Ovary (tissue), 9 donors: ENCODE measurements around the gene CLIC4. TPM values are rescaled to one million over a fixed set of nuclear protein-coding genes. Genes with fewer than 3 reads are reported as not detected.

ENCODE experiments used
- DNase-seq, 5 donors: peaks; one replicate each; pipeline ENCODE4 v3.0.0-alpha.2; 2019 to 2020
- H3K27ac ChIP-seq, 2 donors: fragments of 200-600 bp; one replicate each; pipeline versions ENCODE4 v1.5.1 to v1.8.0; 2019 to 2022
- H3K27me3 ChIP-seq: fragments of 200-600 bp; one replicate; pipeline ENCODE4 v1.8.0; 2022
- H3K36me3 ChIP-seq: fragments of 200-600 bp; sonication (generic); one replicate; pipeline ENCODE4 v1.5.1; 2019
- H3K4me1 ChIP-seq: one replicate; pipeline ENCODE4 v1.8.1; 2013; ENCODE audit warnings: mild to moderate bottlenecking, moderate library complexity; ENCODE audit not compliant: insufficient read depth
- H3K4me3 ChIP-seq: fragments of 200-600 bp; sonication (generic); one replicate; pipeline ENCODE4 v1.5.1; 2017
- H3K9me3 ChIP-seq, 2 donors: fragments of 200-600 bp in 1 of 2; sonication (generic) in 1 of 2; one replicate each; pipeline versions ENCODE4 v1.5.1 to v1.8.1; 2013 to 2019; ENCODE audit warnings: mild to moderate bottlenecking in 1 of 2, moderate library complexity in 1 of 2
- CTCF ChIP-seq, 3 donors: fragments of 450-650 bp in 2 of 3; fragments of 200-600 bp in 1 of 3; IDR thresholded peaks; one replicate each; pipeline versions ENCODE4 v1.5.1 to v1.8.0; 2016 to 2022; ENCODE audit warnings: antibody characterized with exemption in 3 of 3, mild to moderate bottlenecking in 1 of 3
- EP300 ChIP-seq: sonication (generic); formaldehyde crosslinking; IDR thresholded peaks from one replicate; pipeline ENCODE4 v1.6.1; 2017; ENCODE audit warnings: antibody characterized with exemption
- POLR2A ChIP-seq: fragments of 450-650 bp; IDR thresholded peaks from one replicate; pipeline ENCODE4 v1.6.1; 2017; ENCODE audit warnings: antibody characterized with exemption, mild to moderate bottlenecking, moderate library complexity
- WGBS, 3 donors: extraction: QIAGEN DNeasy Blood & Tissue Kit in 1 of 3; methylation state at CpG; one replicate each; pipeline versions ENCODE4 v1.1.5 to v1.1.7; 2013 to 2017; 5-methylcytosine and 5-hydroxymethylcytosine counted together
- intact Hi-C, 4 donors: fragments of 100-400 bp; cut with DNase I; formaldehyde crosslinking; loops; one replicate each; pipeline versions ENCODE4 v1.11.0 to v1.15.1; 2022 to 2023
- polyA plus RNA-seq, 2 donors: library from polyadenylated mRNA; stranded (reverse); fragments of 200-250 nt in 1 of 2; fragments of 350-450 nt in 1 of 2; fragmentation: Illumina TruSeq in 1 of 2; extraction: RNeasy Lipid Tissue Mini Kit (QIAGEN cat#74804) in 1 of 2; gene quantifications; one replicate each; pipeline ENCODE4 v1.2.3, GENCODE V29; 2013 to 2014
- total RNA-seq, 7 donors: library from RNA; depleted of rRNA in 2 of 7; stranded (reverse); fragments of >200 nt in 2 of 7; fragmentation: NEBNext Ultra II Directional in 3 of 7; extraction: Animal tissue kit (Norgen Biotek cat#: 25700) in 3 of 7; gene quantifications; one replicate each; pipeline versions ENCODE4 v1.1.0 to v1.2.4, GENCODE V29; 2016 to 2023
- donor health status: DM: no; HTN: no; CAD: no; lungs with moderate emphysema.
- donor health status: DM: no; HTN: no; CAD: no.
- donor health status: Bipolar disorder and iron deficiency.
- donor health status: DM: yes; HTN: yes; CAD: no.
- donor health status: DM: no; HTN: no; CAD: no.
- donor health status: DM: yes; HTN: yes; CAD: no.

The CLIC4 gene
- total and polyA plus RNA-seq, 9 donors = 53.6 to 209 (median 125) TPM

GRCh38 chr1:24865168-24865567 lies 119.9 kb downstream of the CLIC4 start:
- TF ChIP-seq POLR2A = no peak
- no peak for TF ChIP-seq CTCF (IDR thresholded peaks at IDR 0.05)
- no peak for TF ChIP-seq EP300
- WGBS, 3 donors = 76 to 85% (median 85%) methylated on average over 7 of the region's 7 CpGs
- no peak for DNase-seq
- Histone ChIP-seq H3K9me3 (no peaks in the 10 kb centered on the region), H3K27ac (no peak overlapping the region), H3K27me3 (no peaks in the 10 kb centered on the region), H3K4me3 (no peak overlapping the region), H3K36me3 (no peaks in the 10 kb centered on the region), H3K4me1 (no peaks in the 10 kb centered on the region)
- intact Hi-C loops = no loop called here

- WGBS, 3 donors = 81 to 86% (median 84%) methylated on average over 3 of the region's 3 CpGs
- H3K4me1 ChIP-seq = no peaks in the 10 kb centered on the region
- no peak for DNase-seq
- H3K36me3 ChIP-seq = no peaks in the 10 kb centered on the region
- H3K9me3 ChIP-seq = no peaks in the 10 kb centered on the region
- no peaks in the 10 kb centered on the region for H3K27me3 ChIP-seq
- no peak overlapping the region for H3K4me3 ChIP-seq
- intact Hi-C loops = no loop called here
- no peak for TF ChIP-seq EP300
- TF ChIP-seq POLR2A = no peak
- no peak for TF ChIP-seq CTCF (IDR thresholded peaks at IDR 0.05)
- no peak overlapping the region for H3K27ac ChIP-seq
Observed at GRCh38 chr1:24865587-24865986, 120.3 kb downstream of the CLIC4 start.

DNA sequence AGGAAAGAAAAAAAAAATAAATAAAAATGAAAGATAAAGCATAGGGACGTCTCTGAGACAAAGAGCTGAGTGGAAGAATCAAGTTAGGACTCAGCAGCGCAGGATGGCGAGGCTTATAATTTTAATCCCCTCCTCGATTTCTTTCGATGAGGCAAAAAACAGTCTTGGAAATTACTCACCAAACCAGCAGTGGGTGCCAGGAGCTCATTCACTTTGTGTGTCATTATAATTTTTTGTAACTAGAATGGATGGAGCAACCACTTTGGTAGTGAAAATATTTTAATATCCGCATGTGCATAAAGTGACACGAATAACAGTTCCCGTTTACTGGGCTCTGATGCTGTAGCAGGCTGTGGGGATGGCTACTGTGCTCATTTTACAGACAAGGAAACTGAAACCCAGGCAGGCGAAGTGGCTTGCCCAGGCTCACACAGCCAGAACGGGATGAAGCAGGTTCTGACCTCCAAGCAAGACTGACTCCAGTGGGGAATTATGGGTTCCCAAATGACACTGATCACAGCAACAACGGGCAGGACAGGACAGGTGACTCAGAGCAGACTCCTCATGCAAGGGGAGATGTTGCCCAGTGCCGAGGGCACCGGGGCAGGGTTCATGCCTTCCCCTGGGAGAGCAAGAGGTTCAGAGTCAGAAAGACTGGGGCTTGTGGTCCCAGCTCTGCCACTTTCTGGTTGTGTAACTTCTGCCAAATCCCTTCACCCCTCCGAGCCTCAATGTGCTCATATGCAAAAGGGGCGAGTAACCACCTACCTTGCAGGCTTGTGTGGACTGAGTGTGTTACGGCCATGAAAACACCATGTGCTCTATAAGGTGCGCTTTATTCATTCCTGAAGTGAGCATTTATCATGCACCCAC lies 121.2 kb downstream of the CLIC4 start:
- intact Hi-C loops = no loop called here
- DNase-seq = no peak

GRCh38 chr1:24867084-24867870 lies 122.0 kb downstream of the CLIC4 start:
- Histone ChIP-seq H3K27ac (no peak overlapping the region), H3K4me3 (no peak overlapping the region), H3K4me1 (no peaks in the 10 kb centered on the region), H3K9me3 (no peaks in the 10 kb centered on the region), H3K27me3 (no peaks in the 10 kb centered on the region), H3K36me3 (no peaks in the 10 kb centered on the region)
- WGBS, 3 donors = 41 to 45% (median 42%) methylated on average over 18 of the region's 18 CpGs
- TF ChIP-seq EP300 (no peak), POLR2A (no peak), CTCF (IDR thresholded peaks at IDR 0.05) (no peak)
- intact Hi-C loops = no loop called here
- DNase-seq = no peak

More for the DNA sequence above, 121.2 kb downstream of the CLIC4 start:
- Histone ChIP-seq H3K4me3 (no peak overlapping the region), H3K4me1 (no peaks in the 10 kb centered on the region), H3K27ac (no peak overlapping the region), H3K36me3 (no peaks in the 10 kb centered on the region), H3K9me3 (no peaks in the 10 kb centered on the region), H3K27me3 (no peaks in the 10 kb centered on the region)
- 71 to 76% (median 76%) methylated on average over 17 of the region's 17 CpGs for WGBS, 3 donors
- TF ChIP-seq EP300 (no peak), CTCF (IDR thresholded peaks at IDR 0.05) (no peak), POLR2A (no peak)
